ENCODE measurements around the gene ZKSCAN4. TPM values are rescaled to one million over a fixed set of nuclear protein-coding genes. Genes with fewer than 3 reads are reported as not detected.

The ZKSCAN4 gene
- total and polyA plus RNA-seq, 2 donors (not counting 1 experiment from before 2014, with no cell fraction given) = 3.0 to 12.1 TPM

DNA sequence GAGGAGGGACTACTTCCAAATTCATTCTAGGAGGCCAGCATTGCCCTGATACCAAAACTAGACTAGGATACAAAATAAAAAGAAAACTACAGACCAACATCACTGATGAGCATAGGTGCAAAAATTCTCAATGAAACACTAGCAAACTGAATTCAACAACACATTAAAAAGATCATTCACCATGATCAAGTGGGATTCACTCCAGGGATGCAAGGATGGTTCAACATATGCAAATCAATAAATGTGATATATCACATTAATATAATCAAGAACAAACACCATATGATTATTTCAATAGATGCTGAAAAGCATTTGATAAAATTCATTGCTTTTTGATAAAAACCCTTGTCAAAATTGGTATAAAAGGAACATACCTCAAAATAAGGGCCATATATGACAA, 39.5 kb upstream of the ZKSCAN4 start:
- POLR2A ChIA-PET = interaction anchor here (0.7 kb wide), 1 partner anchor 11 kb away, joined by 4 read pairs; no protein-coding TSS in a partner anchor
- no peak overlapping the region for H3K27ac Mint-ChIP-seq
- Histone ChIP-seq H3K36me3 (replicated peaks in 1 of 2; ENCODE audit: control extremely low read depth in 1 of 2, control insufficient read depth in 1 of 2, extremely low read depth in 1 of 2, insufficient read depth in 2 of 2, low read length in 1 of 2) (no peaks in the 10 kb centered on the region), H3K27me3 (replicated peaks in 1 of 4; ENCODE audit: control extremely low read depth in 1 of 4, control insufficient read depth in 3 of 4, insufficient read depth in 4 of 4, low read length in 3 of 4) (no peaks in the 10 kb centered on the region), H2AFZ (ENCODE audit: insufficient read depth, low read depth, low read length, poor library complexity, severe bottlenecking) (no peak overlapping the region), H3K9ac (ENCODE audit: low read length) (no peak overlapping the region), H3K9me3 (ENCODE audit: control extremely low read depth in 1 of 3, control insufficient read depth in 2 of 3, insufficient read depth in 1 of 3, low read length in 2 of 3) (no peaks in the 10 kb centered on the region), H3K79me2 (ENCODE audit: control insufficient read depth, insufficient read depth, low read length) (no peaks in the 10 kb centered on the region), H4K20me1 (ENCODE audit: control insufficient read depth, insufficient read depth, low read length, poor library complexity, severe bottlenecking) (no peaks in the 10 kb centered on the region), H3K4me3 (ENCODE audit: control extremely low read depth in 1 of 5, extremely low read depth in 1 of 5, insufficient read depth in 1 of 5, low read depth in 2 of 5, low read length in 4 of 5) (no peak overlapping the region), H3K27ac (ENCODE audit: low read length in 2 of 2) (no peak overlapping the region), H3K4me2 (replicated peaks; ENCODE audit: low read depth, low read length, poor library complexity, severe bottlenecking) (no peak overlapping the region), H3K4me1 (ENCODE audit: control insufficient read depth in 2 of 2, insufficient read depth in 2 of 2, low read length in 2 of 2) (no peaks in the 10 kb centered on the region)
- intact Hi-C loops (cut with micrococcal nuclease) = no loop called here
- no peak for TF ChIP-seq EZH2 (IDR thresholded peaks at IDR 0.05; ENCODE audit: borderline replicate concordance, insufficient read depth, low read depth, low read length, poor library complexity, severe bottlenecking)
- TF ChIP-seq, protein P1, sequence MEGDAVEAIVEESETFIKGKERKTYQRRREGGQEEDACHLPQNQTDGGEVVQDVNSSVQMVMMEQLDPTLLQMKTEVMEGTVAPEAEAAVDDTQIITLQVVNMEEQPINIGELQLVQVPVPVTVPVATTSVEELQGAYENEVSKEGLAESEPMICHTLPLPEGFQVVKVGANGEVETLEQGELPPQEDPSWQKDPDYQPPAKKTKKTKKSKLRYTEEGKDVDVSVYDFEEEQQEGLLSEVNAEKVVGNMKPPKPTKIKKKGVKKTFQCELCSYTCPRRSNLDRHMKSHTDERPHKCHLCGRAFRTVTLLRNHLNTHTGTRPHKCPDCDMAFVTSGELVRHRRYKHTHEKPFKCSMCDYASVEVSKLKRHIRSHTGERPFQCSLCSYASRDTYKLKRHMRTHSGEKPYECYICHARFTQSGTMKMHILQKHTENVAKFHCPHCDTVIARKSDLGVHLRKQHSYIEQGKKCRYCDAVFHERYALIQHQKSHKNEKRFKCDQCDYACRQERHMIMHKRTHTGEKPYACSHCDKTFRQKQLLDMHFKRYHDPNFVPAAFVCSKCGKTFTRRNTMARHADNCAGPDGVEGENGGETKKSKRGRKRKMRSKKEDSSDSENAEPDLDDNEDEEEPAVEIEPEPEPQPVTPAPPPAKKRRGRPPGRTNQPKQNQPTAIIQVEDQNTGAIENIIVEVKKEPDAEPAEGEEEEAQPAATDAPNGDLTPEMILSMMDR (IDR thresholded peaks at IDR 0.05) = no peak
- no peak overlapping the region for H3K4me3 Mint-ChIP-seq
- DNase-seq = no peak
- ATAC-seq (ENCODE audit: low read depth) = no peak
- CTCF ChIA-PET = interaction anchor here (0.7 kb wide), 1 partner anchor 1710 kb away, joined by 3 read pairs; no protein-coding TSS in a partner anchor
- no peaks in the 10 kb centered on the region for H3K4me1 Mint-ChIP-seq
- H3K27me3 Mint-ChIP-seq = no peaks in the 10 kb centered on the region
- peaks cover 3% of the 10 kb centered on the region for H3K9me3 Mint-ChIP-seq (ENCODE audit: insufficient read depth)

DNA sequence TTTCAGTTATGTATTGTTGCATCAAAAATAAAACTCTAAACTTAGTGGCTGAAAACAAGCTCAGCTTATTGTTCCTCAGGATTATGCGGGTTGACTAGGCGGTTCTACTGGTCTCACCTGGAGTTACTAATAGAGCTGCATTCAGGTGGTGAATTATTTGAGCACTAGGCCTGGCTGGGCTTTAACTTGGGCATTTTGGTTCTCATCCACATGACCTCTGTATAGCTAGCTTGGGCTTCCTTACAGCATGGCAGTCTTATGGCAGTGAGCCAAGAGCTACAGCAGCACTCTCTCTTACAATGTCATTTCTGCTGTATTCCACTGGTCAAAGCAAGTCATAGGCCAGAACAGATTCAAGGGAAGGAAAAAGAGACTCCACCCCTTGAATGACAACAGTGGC, 30.9 kb upstream of the ZKSCAN4 start:
- Histone ChIP-seq H4K20me1 (ENCODE audit: control insufficient read depth, insufficient read depth, low read length, poor library complexity, severe bottlenecking) (no peaks in the 10 kb centered on the region), H3K9ac (ENCODE audit: low read length) (no peak overlapping the region), H3K27me3 (replicated peaks in 1 of 4; ENCODE audit: control extremely low read depth in 1 of 4, control insufficient read depth in 3 of 4, insufficient read depth in 4 of 4, low read length in 3 of 4) (peaks cover 0 to 16% (median 11%) of the 10 kb centered on the region in 4 experiments), H3K27ac (ENCODE audit: low read length in 2 of 2) (no peak overlapping the region), H2AFZ (ENCODE audit: insufficient read depth, low read depth, low read length, poor library complexity, severe bottlenecking) (no peak overlapping the region), H3K79me2 (ENCODE audit: control insufficient read depth, insufficient read depth, low read length) (no peaks in the 10 kb centered on the region), H3K9me3 (ENCODE audit: control extremely low read depth in 1 of 3, control insufficient read depth in 2 of 3, insufficient read depth in 1 of 3, low read length in 2 of 3) (no peaks in the 10 kb centered on the region), H3K4me1 (ENCODE audit: control insufficient read depth in 2 of 2, insufficient read depth in 2 of 2, low read length in 2 of 2) (peaks cover 7 to 9% of the 10 kb centered on the region in 2 donors), H3K36me3 (replicated peaks in 1 of 2; ENCODE audit: control extremely low read depth in 1 of 2, control insufficient read depth in 1 of 2, extremely low read depth in 1 of 2, insufficient read depth in 2 of 2, low read length in 1 of 2) (no peaks in the 10 kb centered on the region), H3K4me2 (replicated peaks; ENCODE audit: low read depth, low read length, poor library complexity, severe bottlenecking) (no peak overlapping the region), H3K4me3 (ENCODE audit: control extremely low read depth in 1 of 5, extremely low read depth in 1 of 5, insufficient read depth in 1 of 5, low read depth in 2 of 5, low read length in 4 of 5) (no peak overlapping the region)
- intact Hi-C loops (cut with micrococcal nuclease) = loop anchor here (5.0 kb wide), 2 partner anchors 46 to 54 kb away; partner anchors contain the start of gene ZSCAN31
- no peak overlapping the region for H3K27ac Mint-ChIP-seq
- CTCF ChIA-PET = interaction anchor here (1.6 kb wide), 1 partner anchor 73 kb away, joined by 6 read pairs; no protein-coding TSS in a partner anchor
- 100% methylated on average over 2 of the region's 2 CpGs for WGBS (ENCODE audit: insufficient coverage)
- TF ChIP-seq, protein P1 (IDR thresholded peaks at IDR 0.05) = no peak
- TF ChIP-seq EZH2 (IDR thresholded peaks at IDR 0.05; ENCODE audit: borderline replicate concordance, insufficient read depth, low read depth, low read length, poor library complexity, severe bottlenecking) = no peak
- H3K4me3 Mint-ChIP-seq = peak overlapping the region; percentile 21
- ATAC-seq (ENCODE audit: low read depth) (no peak), DNase-seq (no peak)
- H3K9me3 Mint-ChIP-seq (ENCODE audit: insufficient read depth) = no peaks in the 10 kb centered on the region
- H3K4me1 Mint-ChIP-seq = peaks cover 9% of the 10 kb centered on the region
- H3K27me3 Mint-ChIP-seq = peaks cover 19% of the 10 kb centered on the region
- POLR2A ChIA-PET = no interaction called here
